Mesothelial cell of epicardium (in vitro differentiated cells): ENCODE data around the gene ARHGEF17. TPM values are rescaled to one million over a fixed set of nuclear protein-coding genes. Genes with fewer than 3 reads are reported as not detected.
A peak's percentile ranks its signal among the peaks of the same experiment; 100 is the strongest.

Experiments used
- DNase-seq, 2 experiments: peaks; one replicate each; pipeline ENCODE4 v3.0.0; 2021; ENCODE audit warnings: low spot score in 2 of 2; ENCODE audit not compliant: unreplicated experiment in 2 of 2
- H3K27ac Mint-ChIP-seq: 2 replicates; pipeline ENCODE4 v1.8.0; 2021; ENCODE audit warnings: mixed read lengths
- H3K27me3 Mint-ChIP-seq: 2 replicates; pipeline ENCODE4 v1.8.0; 2021; ENCODE audit warnings: low read depth, mixed read lengths
- H3K36me3 Mint-ChIP-seq: 2 replicates; pipeline ENCODE4 v1.8.0; 2021; ENCODE audit warnings: mixed read lengths
- H3K4me1 Mint-ChIP-seq: 2 replicates; pipeline ENCODE4 v1.8.0; 2021; ENCODE audit warnings: mixed read lengths
- H3K4me3 Mint-ChIP-seq: 2 replicates; pipeline ENCODE4 v1.8.0; 2021; ENCODE audit warnings: mild to moderate bottlenecking, moderate library complexity, mixed read lengths
- H3K9me3 Mint-ChIP-seq: 2 replicates; pipeline ENCODE4 v1.8.0; 2021; ENCODE audit warnings: mixed read lengths
- CTCF ChIP-seq: fragments of 200-600 bp; sonication (generic); IDR thresholded peaks from one replicate; pipeline ENCODE4 v1.5.0; 2021; ENCODE audit warnings: antibody characterized with exemption; ENCODE audit not compliant: unreplicated experiment
- total RNA-seq: library from RNA; stranded (reverse); gene quantifications from 3 replicates; pipeline ENCODE4 v1.2.1, GENCODE V29; 2021

The ARHGEF17 gene, protein sequence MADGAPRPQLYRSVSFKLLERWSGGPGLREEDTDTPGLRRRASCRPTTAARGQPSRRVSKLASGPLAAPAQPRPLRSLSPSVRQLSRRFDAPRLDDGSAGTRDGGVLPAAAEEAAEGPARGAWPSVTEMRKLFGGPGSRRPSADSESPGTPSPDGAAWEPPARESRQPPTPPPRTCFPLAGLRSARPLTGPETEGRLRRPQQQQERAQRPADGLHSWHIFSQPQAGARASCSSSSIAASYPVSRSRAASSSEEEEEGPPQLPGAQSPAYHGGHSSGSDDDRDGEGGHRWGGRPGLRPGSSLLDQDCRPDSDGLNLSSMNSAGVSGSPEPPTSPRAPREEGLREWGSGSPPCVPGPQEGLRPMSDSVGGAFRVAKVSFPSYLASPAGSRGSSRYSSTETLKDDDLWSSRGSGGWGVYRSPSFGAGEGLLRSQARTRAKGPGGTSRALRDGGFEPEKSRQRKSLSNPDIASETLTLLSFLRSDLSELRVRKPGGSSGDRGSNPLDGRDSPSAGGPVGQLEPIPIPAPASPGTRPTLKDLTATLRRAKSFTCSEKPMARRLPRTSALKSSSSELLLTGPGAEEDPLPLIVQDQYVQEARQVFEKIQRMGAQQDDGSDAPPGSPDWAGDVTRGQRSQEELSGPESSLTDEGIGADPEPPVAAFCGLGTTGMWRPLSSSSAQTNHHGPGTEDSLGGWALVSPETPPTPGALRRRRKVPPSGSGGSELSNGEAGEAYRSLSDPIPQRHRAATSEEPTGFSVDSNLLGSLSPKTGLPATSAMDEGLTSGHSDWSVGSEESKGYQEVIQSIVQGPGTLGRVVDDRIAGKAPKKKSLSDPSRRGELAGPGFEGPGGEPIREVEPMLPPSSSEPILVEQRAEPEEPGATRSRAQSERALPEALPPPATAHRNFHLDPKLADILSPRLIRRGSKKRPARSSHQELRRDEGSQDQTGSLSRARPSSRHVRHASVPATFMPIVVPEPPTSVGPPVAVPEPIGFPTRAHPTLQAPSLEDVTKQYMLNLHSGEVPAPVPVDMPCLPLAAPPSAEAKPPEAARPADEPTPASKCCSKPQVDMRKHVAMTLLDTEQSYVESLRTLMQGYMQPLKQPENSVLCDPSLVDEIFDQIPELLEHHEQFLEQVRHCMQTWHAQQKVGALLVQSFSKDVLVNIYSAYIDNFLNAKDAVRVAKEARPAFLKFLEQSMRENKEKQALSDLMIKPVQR (N-terminal part only)
- total RNA-seq = 136 to 150 TPM (median 140 TPM) in 3 replicates

DNA sequence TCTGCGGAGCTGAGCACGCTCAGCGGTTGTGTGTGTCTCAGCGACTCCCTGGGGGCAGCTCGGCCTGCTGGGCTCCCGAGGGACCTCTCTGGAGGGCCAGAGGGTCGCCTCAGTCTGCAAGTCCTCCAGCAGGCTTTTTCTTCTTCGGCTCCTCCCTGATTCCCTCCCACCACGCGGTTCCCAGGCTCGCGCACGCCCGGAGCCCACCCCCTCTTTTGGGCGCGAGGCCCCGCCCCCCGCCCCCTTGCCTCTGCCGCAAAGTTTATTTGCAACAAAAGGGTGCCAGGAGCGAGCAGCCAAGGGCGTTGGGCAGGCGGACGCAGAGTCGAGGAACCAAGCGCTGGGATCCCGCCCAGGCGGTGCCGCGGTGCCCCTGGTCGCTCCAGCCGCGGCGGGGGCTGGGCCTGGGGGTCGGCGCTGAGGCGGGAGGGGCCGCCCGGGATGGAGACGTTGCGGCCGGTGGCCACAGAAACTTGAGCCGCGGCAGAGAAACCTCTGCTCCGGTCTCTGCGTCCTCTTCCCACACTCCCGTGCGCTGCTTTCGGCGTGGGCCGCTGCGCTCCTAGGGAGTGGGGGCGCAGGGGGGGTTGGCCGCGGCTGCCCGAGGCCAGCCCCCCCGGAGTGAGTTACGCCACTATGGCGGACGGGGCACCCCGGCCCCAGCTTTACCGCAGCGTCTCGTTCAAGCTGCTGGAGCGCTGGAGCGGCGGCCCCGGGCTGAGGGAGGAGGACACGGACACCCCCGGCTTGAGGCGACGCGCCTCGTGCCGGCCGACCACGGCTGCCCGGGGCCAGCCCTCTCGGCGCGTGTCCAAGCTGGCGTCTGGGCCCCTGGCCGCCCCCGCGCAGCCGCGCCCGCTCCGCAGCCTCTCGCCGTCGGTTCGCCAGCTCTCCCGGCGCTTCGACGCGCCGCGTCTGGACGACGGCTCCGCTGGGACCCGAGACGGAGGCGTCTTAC, at the start of gene ARHGEF17:
Gene ARHGEF17 (plus strand): TSS at position 274 of the 958 bp plus-strand sequence. CDS start 363 bp downstream, at position 637.
- TF ChIP-seq CTCF = no peak

DNA sequence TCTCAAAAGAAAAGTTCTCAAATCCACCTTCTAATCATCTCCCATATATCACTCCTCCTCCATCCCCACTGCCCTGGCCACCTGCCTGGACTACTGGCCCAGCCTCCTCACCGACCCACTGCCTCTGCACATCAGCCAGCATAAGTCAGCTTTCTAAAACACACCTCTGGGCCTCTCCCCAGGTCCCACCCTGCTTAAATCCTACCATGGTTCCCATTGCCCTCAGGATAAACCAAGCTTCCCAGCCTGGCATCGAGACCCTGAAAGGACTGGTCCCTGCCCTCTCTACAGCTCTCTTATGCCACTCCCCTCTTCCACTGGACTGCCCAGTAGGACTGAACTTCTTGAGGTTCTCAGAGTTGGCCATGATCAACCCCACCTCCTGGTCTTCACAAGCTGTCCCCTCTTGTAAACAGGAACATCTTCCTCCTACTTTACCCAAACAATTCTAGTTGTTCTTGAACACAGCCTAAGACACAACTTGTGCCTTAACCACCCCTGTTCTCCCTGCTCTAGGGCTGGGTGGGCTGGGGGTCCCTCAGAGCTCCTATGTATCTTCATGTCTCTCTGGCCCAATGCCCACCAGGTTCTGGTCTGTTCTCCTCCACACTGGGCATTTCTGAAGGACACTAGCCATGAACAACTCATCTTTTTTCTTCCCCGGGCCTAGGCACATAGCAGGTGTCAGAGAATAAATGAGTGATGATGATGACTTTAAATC, 48.5 kb upstream of the ARHGEF17 start:
- H3K9me3 Mint-ChIP-seq = peaks cover 6% of the 10 kb centered on the region
- peaks cover 6% of the 10 kb centered on the region for H3K27me3 Mint-ChIP-seq
- peaks cover 4% of the 10 kb centered on the region for H3K4me1 Mint-ChIP-seq
- TF ChIP-seq CTCF = no peak
- DNase-seq = peak in 1 of 2 experiments; percentile 2
- no peaks in the 10 kb centered on the region for H3K36me3 Mint-ChIP-seq
- no peak overlapping the region for H3K27ac Mint-ChIP-seq
- H3K4me3 Mint-ChIP-seq = no peak overlapping the region

More for the DNA sequence above, at the start of gene ARHGEF17:
- no peaks in the 10 kb centered on the region for H3K9me3 Mint-ChIP-seq
- H3K36me3 Mint-ChIP-seq = no peaks in the 10 kb centered on the region
- H3K4me3 Mint-ChIP-seq = peak within 1 kb of the TSS; percentile 77
- peak within 1 kb of the TSS; percentile 94 for H3K27ac Mint-ChIP-seq
- H3K4me1 Mint-ChIP-seq = peaks cover 51% of the 10 kb centered on the region
- DNase-seq = peak; percentile 59 to 66
- H3K27me3 Mint-ChIP-seq = no peaks in the 10 kb centered on the region

DNA sequence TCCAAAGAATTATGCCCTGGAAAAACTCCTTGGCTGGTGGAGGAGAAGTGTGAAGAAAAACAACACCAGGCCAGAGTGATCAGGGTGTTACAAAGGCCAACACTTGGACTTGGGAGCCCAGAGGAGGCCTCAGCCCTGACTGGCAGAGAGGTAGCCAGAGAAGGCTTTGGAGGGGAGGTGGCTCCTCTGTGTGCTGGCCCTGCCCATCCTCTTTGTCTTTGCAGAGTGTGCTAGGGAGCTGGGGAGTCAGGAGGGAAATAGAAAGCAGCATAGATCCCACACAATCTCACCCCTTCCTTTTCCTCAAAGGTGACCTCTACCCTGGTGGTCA, 48.0 kb upstream of the ARHGEF17 start:
- Mint-ChIP-seq H3K9me3 (peaks cover 6% of the 10 kb centered on the region), H3K36me3 (no peaks in the 10 kb centered on the region), H3K27me3 (peaks cover 11% of the 10 kb centered on the region), H3K4me3 (no peak overlapping the region), H3K27ac (no peak overlapping the region), H3K4me1 (peaks cover 4% of the 10 kb centered on the region)
- peak in 1 of 2 experiments; percentile 9 for DNase-seq
- no peak for TF ChIP-seq CTCF

DNA sequence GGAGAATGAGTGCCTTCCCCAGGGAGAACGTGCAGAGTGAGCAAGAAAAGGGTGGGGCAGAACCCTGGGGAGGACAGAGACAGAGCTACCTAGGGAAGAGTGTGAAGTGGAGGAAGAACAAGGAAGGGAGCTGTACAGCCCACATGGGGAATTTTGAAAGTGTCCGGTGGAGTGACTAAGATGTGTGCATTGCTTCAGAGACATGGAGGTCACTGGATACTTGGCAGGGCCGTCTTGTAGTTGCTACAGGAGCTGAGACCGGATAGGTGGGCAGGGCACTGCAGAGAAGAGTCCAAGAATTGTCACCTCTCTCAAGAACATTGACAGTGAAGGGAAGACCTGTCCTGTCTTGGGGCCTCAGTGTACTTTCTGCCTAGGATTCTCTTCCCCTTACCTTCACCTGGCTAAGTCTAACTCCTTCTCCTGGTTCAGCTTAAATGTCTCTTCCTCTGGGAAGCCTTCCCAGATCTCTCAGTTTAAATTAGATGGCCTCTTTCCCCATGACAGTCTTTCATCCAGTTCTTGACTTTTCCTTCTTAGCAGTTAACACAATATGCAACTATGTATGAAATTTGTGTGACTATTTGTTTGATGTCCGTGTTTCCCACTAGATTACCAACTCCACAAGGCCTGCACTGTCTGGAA, 45.1 kb upstream of the ARHGEF17 start:
- no peak overlapping the region for H3K27ac Mint-ChIP-seq
- no peak overlapping the region for H3K4me3 Mint-ChIP-seq
- no peak for TF ChIP-seq CTCF
- H3K36me3 Mint-ChIP-seq = no peaks in the 10 kb centered on the region
- H3K9me3 Mint-ChIP-seq = peaks cover 6% of the 10 kb centered on the region
- H3K4me1 Mint-ChIP-seq = no peaks in the 10 kb centered on the region
- DNase-seq = no peak
- H3K27me3 Mint-ChIP-seq = peaks cover 29% of the 10 kb centered on the region
